Activated CD4-positive, alpha-beta T cell treated with anti-CD3 and anti-CD28 coated beads, Interleukin-2, amount 50 U/mL, for 1 hour (primary cell): Measurements from ENCODE around the gene PRR7.

Experiments
- DNase-seq: peaks from one replicate; pipeline ENCODE4 v3.0.0-alpha.2; 2020

PRR7 gene

DNA sequence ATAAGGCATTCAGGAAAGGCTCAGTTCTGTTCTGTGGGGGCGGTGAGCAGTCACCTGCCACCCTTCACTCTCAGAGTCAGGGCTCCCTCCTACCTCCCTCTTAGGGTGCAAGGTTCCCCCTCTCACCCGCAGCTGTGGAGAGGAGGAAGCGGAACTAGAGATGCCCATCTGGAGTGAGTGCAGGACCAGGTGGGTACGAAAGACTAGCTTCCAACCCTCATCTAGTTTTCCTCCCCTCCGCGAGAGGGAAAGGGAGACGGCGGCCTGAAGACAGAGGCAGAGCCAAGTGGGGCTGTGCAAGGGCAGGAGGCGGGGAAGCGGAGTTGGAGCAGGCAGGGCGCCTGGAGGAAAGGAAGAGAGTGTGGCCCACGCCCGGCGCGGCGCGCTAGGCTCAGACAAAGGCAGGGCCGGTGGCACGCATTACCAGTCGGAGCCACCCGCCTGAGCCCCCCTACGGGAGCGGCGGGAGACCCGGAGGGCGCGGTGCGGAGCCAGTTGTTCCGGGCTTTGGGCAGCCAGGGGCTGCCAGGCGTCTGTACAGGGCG lies 7.3 kb downstream of the PRR7 start:
- no peak for DNase-seq

DNA sequence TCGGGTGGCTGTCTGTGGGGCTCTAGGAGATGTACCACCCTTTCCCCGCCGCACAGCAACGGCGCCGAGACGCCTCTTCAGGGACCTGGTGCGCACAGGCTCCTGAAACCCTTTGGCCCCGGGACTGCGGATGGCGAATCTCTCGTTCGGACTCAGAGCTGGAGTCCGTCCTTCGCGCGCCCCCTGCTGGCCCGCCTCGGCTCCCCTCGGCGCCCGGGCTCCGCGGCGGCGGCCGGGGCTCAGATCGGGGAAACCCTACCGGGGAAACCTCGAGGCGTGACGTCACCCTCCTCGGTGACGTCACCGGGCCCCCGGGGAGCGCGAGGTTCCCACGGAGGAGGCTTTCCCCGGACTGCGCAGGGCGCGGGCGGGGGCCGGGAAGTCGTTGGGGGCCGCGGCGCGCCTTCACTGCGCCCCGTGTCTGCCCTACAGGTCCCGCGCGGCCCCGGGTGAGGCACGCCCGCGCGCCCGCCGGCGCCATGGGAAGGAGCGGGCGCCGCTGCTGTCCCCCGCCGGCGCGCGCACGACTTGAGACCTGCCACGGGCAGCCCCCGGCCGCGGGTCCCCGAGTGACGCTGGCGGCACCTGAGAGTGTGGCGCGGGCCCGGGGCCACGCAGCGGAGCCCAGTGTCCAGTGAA lies 7.9 kb downstream of the PRR7 start:
- DNase-seq, result peak; percentile 94

DNA sequence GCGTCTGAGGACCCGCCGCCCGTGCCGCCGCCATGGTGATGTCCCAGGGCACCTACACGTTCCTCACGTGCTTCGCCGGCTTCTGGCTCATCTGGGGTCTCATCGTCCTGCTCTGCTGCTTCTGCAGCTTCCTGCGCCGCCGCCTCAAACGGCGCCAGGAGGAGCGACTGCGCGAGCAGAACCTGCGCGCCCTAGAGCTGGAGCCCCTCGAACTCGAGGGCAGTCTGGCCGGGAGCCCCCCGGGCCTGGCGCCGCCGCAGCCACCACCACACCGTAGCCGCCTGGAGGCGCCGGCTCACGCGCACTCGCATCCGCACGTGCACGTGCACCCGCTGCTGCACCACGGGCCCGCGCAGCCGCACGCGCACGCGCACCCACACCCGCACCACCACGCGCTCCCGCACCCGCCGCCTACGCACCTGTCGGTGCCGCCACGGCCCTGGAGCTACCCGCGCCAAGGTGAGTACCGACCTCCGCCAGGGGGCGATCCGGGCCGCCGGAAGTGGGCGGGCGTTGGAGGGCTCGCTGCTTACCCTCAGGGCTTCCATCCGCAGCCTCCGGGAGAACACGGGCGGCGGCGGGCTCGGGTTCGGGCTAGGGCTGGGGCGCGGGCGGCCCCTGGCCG lies 8.5 kb downstream of the PRR7 start:
- peak; percentile 92 for DNase-seq

DNA sequence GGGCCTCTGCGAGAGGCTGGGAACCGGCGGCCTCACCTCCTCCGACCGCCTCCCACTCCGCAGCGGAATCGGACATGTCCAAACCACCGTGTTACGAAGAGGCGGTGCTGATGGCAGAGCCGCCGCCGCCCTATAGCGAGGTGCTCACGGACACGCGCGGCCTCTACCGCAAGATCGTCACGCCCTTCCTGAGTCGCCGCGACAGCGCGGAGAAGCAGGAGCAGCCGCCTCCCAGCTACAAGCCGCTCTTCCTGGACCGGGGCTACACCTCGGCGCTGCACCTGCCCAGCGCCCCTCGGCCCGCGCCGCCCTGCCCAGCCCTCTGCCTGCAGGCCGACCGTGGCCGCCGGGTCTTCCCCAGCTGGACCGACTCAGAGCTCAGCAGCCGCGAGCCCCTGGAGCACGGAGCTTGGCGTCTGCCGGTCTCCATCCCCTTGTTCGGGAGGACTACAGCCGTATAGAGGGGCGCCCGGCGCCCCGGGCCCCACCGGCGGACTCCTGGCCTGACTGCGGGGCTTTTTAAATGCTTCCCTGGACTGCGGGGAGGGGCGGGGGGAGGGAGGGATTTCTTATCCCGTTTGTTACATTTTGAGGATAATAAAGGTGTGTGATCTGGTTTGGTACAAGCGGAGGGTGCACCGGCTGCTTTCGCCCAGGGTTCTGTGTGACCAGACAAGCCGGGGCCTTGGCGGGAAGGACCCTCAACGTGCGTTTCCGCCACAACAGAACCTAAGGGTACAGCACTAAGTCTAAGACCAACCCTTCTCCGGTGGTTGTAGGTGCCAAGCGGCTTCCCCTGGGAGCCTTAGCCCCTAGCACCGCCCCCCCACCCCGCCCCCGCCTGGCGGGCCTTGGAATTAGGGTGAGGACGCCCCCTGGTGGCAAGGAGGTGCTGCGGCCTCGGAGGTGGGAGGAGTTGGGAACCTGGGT lies 9.3 kb downstream of the PRR7 start:
- DNase-seq, result peak; percentile 96

DNA sequence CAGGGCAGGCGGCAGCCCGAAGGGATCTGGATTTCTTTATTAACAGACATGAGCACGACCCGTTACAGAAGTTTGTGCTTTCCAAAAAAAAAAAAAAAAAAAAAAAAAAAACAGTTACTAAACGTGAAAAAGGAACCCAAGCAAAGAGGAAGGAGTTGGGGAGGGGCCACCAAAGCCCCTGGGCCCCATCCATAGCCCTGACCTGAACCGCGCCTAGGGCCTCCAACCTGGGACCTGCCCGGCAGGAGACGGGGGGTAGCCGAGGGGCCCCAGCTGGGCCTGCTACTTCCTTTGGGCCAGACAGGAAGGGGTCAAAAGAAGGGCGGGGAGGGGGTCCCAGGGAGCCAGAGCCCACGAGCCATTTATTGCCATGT lies 10.0 kb downstream of the PRR7 start:
- DNase-seq, result no peak

DNA sequence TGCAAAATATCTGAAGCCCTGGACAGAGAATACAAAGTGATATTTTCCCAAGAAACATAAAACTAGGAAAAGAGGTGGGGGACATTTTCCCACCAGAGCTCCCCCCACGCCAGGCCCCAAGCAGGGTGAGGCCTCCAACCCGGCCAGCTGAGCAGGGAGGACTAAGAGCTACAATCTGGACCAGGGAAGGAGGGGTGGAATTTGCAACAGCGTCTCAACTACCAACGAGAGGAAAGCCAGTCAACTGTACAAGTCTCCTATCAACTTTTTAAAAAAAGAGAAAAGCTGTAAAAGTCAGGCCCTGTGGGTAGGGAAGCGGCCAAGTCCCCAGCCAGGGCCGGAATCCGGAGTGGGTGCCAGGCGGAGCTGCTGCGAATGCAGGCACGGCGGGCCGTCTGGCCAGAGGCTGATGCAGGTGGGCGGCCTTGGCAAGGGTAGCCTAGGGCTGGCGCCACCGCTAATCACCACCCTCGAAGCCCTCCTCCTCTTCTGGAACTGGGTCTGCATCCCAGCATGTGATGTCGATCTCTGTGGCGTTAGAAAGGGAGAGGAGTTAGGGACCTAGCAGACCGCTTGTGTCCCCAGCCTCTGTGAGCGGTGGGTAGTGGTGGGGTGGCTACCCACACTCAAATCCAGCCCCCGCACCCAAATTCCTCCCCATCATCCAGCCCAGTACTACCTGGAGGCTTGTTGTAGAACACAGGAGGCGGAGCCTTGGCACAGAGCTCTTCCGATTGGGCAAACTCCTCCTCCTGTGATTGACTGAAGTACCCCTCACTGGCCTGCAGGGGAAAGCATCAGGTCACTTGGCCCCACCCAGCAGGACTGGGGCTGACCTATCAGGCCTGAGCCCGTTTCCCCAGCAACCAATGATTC lies 10.6 kb downstream of the PRR7 start:
- DNase-seq, result peak; percentile 38

DNA sequence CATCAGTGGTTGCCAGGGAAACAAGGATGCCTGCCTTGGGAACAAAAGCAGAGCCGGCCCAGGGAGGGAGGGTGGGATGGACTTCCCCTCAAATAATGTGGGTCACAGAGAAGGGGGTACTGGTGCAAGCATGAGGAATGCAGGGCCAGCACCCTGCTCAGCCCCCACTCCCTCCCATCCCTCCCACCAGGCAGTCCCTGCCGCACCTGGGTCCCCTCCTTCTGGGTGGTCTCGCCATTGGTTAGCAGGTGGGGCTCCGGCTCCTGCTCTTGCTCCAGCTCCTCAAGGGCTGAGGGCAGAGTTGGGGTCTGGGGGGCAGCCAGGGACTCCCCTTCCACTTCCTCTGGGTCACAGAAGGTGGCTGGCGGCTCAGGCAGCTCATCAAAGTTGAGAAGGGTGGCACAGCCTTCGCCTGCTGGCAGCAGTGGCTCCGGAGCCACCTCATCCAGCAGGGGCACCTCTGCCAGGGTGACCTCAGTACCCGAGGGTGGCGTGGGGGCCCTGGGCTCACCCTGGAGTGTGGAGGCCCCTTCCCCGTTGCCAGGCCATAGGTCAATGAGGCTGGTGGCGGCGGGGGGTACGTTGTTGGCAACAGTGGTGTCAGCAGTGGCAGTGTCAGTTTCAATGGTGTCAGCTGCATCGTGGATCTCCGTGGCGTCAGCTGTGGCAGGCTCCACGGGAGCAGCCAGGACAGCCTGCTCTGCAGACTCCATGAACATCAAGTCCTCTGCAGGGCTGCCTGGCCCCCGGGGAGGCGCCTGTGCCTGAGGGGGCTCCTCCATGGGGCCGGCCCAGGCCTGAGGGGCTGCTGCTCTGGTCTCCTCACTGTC lies 11.5 kb downstream of the PRR7 start:
- no peak for DNase-seq

DNA sequence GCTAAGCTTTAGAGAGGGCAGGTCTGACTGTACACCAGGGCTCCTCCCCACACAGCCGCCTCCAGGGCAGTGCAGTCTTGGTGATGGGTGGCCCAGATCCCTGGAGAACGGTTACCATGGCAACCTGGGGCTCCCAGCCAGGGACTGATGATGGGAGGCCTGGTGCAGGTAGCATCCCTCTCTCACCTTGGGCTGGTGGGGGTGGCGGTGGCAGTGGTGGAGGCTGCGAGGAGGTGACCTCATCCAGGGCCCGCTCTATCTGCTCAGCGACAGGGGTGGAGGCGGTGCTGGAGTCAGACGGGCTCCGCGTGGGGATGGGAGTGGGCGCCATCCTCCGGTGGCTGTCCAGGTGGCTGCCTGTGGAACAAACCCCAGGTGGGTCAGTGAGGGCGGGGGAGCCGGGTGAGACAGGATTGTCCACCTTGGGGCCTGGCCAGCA lies 12.3 kb downstream of the PRR7 start:
- DNase-seq, result no peak

DNA sequence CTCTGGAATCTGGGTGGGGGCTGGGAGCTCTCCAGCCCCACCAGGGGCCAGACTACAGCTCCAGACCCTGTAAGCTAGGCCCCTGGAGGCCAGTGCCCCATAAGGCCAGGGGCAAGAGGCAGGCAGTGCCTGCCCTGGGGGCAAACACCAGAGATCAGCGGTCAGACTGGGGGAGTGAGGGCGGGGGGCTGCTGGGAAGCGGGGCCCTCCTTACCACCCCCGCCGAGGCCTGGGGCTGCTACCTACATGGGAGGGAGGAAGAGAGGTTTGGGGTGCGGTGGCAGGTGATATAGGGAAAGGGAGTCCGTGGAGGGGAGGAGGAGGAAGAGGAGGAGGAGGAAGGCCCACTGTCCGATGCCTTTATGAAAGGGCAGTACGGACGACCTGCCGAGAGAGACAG lies 12.7 kb downstream of the PRR7 start:
- DNase-seq, result no peak

DNA sequence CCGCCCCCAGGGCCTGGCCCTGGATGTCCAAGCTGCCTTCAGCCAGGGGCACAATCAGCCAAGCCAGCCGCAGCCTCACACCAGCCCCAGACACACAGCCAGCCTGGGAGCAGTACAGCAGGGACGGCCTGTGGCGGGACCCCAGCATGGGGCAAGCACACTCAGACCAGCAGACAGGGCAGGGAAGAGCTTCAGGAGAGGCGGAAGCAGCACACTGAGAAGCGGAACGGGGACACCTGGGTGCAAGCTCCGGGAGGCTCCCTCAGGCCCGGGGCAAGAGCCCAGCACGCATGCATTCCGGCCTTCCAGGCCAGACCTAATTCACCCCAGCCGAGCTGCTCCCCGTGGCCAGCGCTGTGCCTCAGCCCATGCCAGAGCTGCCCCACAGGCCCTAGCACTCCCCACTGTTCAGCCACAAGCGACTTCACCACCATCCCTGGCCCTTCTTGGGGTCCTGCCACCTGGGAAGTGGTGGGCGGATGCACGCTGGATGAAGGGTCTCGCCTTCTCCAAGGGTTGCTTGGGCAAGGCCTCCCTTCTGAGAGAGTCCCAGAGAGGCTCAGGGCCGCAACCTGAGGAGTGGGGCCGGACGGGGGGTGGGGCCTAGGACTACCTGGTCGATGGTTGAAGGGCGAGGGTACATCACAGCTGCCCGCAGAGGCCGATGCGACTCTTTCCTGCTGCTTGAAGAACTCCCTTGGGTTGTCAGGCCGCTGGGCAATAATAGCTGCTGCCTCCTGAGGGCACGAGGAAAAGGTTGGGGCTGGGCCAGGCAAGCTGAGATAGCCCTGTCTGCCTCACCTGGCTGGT lies 13.4 kb downstream of the PRR7 start:
- DNase-seq, result no peak

DNA sequence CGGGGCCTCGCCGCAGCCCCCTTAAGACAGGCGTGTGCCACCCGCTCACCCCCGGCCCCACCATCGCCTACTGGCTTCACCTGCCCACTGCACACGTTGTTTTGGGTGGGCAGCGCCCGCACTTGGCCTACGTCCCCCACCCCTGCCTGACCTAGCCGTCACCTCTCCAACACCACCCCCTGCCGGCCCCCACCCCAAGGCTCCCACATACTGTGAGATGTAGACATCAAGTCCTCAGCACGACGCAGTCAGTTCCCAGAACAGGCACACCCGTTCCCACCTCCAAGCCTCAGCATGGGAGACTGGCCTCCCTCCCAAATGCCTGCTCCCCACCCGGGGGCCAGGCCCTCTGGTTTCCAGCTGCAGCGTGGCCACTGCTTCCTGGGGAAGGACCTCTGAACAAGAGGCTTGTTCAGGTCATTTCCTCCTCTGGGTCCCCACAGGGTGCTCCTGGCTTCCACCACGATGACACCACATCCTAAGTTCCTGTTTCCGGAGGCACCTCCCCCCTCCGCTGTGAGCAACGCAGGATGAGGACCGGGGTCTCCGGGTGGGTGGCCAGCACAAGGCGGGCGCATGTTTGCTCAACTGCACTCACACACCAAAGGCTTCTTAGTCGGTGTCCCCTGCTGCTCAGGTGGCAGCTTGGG lies 15.5 kb downstream of the PRR7 start:
- DNase-seq, result no peak

DNA sequence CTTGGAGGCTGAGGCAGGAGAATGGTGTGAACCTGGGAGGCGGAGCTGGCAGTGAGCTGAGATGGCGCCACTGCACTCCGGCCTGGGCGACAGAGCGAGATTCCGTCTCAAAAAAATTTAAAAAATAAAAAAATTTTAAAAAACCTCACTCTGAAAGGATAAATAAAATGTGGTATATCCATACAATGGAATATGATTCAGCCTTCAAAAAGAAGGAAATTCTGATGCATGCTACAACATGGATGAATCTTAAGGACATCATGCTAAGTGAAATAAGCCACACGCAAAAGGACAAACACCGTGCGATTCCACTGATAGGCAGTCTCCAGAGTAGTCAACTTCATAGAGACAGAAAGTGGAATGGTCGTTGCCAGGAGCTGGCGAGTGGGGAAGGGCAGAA lies 18.4 kb downstream of the PRR7 start:
- DNase-seq, result no peak

DNA sequence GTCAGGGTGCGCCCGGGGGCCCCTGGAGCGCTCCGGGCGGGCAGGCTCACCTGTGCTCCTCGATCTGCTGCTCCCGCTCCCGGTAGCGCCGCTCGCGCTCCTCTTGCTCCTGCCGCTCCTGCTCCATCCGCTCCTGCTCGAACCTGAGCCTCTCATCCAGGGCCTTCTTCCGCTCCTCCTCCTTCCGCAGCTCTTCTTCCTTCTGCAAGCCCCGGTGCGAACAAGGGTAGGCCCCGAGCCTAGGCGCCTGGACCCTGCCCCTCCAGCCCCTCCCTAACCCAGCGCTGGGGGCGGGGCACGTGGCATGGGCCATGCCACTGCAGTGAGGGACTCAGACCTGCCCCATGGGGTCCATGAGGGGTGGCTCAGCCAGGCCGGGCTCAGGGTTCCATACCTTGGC lies 20.2 kb downstream of the PRR7 start:
- DNase-seq, result no peak

DNA sequence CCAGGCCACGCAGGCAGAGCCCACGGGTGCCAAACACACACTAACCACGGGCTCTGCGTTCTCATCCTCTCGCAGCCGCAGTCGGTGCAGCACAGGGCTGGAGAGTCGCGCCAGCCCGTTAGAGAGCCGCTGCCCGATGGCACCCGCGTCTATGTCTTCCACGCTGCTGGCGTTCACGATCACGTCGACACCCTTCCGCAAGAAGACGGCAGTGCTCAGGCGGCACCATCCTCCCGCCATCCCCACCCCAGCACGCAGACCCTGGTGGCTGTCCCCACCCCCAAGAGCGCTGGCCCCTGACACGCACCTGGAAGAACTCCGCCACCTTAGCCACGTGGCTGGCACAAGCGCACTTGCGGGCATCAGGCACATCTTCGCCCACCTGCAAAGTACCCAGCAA lies 20.8 kb downstream of the PRR7 start:
- DNase-seq, result no peak

DNA sequence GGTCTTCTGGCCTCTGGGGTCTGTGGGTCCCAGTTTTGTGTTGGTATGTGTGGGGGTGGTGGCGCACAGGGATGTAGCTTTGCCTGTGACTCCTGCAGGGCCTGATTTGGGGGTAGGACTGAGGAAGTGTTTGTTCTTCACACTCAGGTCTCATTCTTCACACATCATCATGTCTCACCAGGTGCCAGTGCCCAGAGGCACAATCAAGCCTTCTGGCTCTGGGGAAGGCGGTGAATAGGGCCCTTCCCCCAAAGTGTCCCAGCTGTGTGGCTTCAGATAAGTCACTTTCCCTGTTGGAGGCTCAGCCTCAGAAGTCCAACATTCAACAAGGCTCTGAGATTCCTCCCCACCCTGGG lies 21.7 kb downstream of the PRR7 start:
- DNase-seq, result no peak

DNA sequence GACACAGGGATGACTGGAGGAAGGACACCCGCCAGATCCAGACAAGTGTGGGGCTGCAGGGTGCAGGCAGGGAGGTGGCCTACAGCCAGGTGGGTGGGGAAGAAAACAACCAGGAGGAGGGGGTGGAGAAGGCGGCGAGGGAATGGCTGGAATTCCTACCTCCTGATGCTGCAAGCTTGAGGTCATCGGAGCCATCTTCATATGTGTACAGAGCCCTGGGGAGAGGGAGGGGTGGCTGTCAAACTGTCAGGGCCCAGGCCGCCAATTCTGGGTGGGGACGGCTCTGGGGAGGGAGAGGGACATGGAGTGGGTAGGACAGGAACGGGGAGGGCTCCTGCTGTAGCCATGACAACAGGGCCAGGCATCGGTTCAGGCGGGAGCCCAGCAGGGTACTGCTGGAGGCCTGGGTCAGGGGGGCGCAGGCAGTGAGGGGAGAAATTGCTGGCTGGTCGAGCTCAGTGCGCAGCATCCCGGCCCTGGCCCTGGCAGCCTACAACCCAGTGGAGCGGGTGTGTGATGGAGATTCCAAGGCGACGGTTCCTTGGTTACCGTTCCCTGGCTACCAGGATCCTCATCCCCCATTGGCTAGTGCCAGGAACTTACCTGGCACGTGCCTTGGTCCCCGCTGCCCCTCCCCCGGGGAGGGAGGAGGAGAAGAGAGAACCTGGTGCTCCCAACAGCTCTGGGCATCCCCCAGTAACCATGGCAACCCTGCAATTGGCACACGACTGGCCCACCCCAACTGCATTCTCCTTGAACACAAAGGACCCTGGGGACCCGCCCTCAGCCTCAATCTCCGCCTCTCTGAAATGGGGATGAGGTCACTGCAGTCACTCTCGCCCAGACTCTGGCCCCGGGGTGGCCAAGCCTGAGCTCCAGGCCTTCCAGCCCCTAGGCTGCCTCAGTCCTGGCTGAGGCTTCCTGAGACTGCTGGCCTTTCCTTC lies 22.3 kb downstream of the PRR7 start:
- no peak for DNase-seq

DNA sequence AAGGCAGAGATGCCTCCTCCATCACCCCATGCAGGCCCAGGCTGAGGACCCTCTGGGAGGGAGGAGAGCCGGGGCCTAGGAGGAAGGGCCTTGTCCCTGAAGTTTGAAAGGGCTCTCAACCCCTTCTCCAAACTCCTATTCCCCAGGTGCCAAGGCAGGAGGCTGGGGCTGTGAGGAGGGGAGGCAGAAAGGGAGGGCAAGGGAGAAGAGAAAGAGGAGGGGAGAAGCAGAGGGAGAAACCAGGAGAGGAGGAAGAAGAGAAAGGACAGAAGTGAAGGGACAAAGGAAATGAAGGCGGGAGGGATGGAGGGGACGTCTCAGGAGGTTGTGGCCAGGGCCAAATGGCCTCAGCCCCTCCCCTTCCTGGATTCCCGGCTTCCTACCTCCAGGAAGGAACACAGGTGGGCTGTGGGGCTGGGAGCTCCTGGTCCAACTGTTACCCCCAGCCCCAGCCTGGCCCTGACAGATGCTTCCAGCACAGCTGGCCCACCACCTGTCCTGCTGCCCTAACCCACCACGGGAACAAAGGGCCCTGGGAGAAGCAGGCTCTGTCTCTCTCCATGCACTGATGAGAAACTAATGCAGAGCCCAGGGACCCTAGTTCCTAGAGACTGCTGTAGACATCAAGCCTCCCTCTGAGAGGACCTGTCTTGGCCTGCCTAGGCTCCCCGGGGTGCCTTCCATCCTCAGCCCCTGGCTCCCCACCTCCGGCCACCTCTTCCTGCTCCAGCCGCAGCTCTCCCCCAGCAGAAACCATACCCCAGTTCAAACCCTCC lies 23.3 kb downstream of the PRR7 start:
- DNase-seq, result no peak

DNA sequence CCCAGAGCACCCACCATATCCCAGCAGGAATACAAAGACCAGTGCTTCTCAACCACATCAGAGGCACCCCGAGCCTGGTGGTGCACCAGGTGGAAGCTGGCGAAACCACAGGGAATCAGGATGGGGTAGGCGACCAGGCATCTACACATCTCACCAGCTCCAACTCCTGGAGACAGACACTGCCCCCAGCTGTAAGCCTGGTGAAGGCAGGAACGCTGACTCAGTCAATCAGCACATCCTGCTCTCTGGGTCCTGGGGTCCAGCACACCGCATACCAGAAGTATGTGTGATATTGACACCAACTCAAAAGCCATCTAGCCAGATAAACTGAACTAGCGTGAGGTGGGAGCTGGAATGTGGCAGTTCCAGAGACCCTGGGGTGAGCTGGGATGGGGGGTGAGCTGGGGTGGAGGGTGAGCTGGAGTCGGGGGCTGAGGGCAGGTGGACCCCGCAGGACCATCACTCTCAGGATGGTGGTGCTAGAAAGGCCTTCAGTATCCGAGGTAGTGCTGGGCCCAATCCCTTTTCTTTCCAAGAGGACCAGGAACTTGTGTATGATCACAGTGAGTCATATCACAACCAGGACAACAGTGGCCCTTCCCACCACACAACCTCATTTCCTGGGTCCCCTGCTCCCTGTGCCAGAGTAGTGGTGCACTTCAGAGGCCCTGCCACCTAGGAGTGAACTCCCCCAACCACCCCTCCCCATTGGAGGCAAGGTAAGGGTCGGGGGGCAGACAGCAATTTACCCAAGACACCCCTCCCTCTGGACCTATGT lies 24.3 kb downstream of the PRR7 start:
- no peak for DNase-seq
